Left cardiac atrium (tissue), 4 donors: ENCODE results near the gene FBXO38. TPM values are rescaled to one million over a fixed set of nuclear protein-coding genes. Genes with fewer than 3 reads are reported as not detected.
A peak's percentile ranks its signal among the peaks of the same experiment; 100 is the strongest.

Experiments used
- ATAC-seq, 2 donors: fragments of 200-7000 bp; cut with Tn5 transposase; one replicate each; pipeline ENCODE4 v1.9.1; 2020; ENCODE audit warnings: mild to moderate bottlenecking in 2 of 2, moderate library complexity in 2 of 2
- DNase-seq: peaks from one replicate; pipeline ENCODE4 v3.0.0-alpha.2; 2020
- intact Hi-C, 2 donors: fragments of 100-400 bp; cut with DNase I; formaldehyde crosslinking; loops; one replicate each; pipeline versions ENCODE4 v1.14.1 to v1.15.1; 2022 to 2023
- total RNA-seq, 2 donors: library from RNA; stranded (reverse); fragmentation: NEBNext Ultra II Directional; extraction: Animal tissue kit (Norgen Biotek cat#: 25700); gene quantifications; one replicate each; pipeline ENCODE4 v1.2.1, GENCODE V29; 2021
- donor health status: DM: no; HTN: yes; CAD: no.
- donor health status: DM: no; HTN: yes; CAD: no; lungs with severe emphysema.
- donor health status: DM: yes; HTN: yes; CAD: no.
- donor health status: Dilated cardiomyopathy.

FBXO38 gene
- total RNA-seq, 2 donors from 2014 or later: 33.5 to 39.6 TPM

GRCh38 chr5:148381906-148382305 lies 1.9 kb upstream of the FBXO38 start:
- intact Hi-C loops: no loop called here
- ATAC-seq: no peak
- DNase-seq: no peak

- DNase-seq (no peak), ATAC-seq (no peak)
- intact Hi-C loops: no loop called here
These were observed 797 bp upstream of the FBXO38 start for GRCh38 chr5:148382961-148383360.

- DNase-seq (no peak), ATAC-seq (peak; percentile 2 to 9)
- intact Hi-C loops: no loop called here
These were observed 601 bp downstream of the FBXO38 start for GRCh38 chr5:148384380-148384737.

- DNase-seq: no peak
- intact Hi-C loops: no loop called here
- no peak for ATAC-seq
These were observed 1.3 kb downstream of the FBXO38 start for GRCh38 chr5:148385094-148385493.

- ATAC-seq: no peak
- intact Hi-C loops: no loop called here
- no peak for DNase-seq
These were observed 2.3 kb downstream of the FBXO38 start for GRCh38 chr5:148386041-148386440.

GRCh38 chr5:148387325-148387724 lies 3.6 kb downstream of the FBXO38 start:
- intact Hi-C loops: no loop called here
- ATAC-seq: no peak
- DNase-seq: no peak

- DNase-seq: no peak
- ATAC-seq: no peak
- intact Hi-C loops: no loop called here
These were observed 4.9 kb downstream of the FBXO38 start for GRCh38 chr5:148388696-148389095.

GRCh38 chr5:148390914-148391313 lies 7.2 kb downstream of the FBXO38 start:
- intact Hi-C loops: no loop called here
- ATAC-seq (no peak), DNase-seq (no peak)

- intact Hi-C loops: no loop called here
- ATAC-seq: peak in 1 of 2 donors; percentile 14
- DNase-seq: no peak
These were observed 7.7 kb downstream of the FBXO38 start for GRCh38 chr5:148391422-148391821.

GRCh38 chr5:148393390-148393741 lies 9.6 kb downstream of the FBXO38 start:
- intact Hi-C loops: no loop called here
- no peak for DNase-seq
- ATAC-seq: no peak

- intact Hi-C loops: no loop called here
- no peak for ATAC-seq
These were observed 10.8 kb downstream of the FBXO38 start for GRCh38 chr5:148394587-148395019.

GRCh38 chr5:148395031-148395430 lies 11.3 kb downstream of the FBXO38 start:
- no peak for ATAC-seq
- intact Hi-C loops: no loop called here
- no peak for DNase-seq

More at GRCh38 chr5:148394587-148395019, 10.8 kb downstream of the FBXO38 start:
- DNase-seq: no peak

- DNase-seq (no peak), ATAC-seq (peak in 1 of 2 donors; percentile 25)
- intact Hi-C loops: no loop called here
These were observed 14.3 kb downstream of the FBXO38 start for GRCh38 chr5:148397968-148398595.

- intact Hi-C loops: no loop called here
- no peak for DNase-seq
- no peak for ATAC-seq
These were observed 15.0 kb downstream of the FBXO38 start for GRCh38 chr5:148398698-148399121.

- DNase-seq (no peak), ATAC-seq (peak in 1 of 2 donors; percentile 21)
- intact Hi-C loops: no loop called here
These were observed 17.8 kb downstream of the FBXO38 start for GRCh38 chr5:148401604-148402003.

GRCh38 chr5:148403344-148403743 lies 19.6 kb downstream of the FBXO38 start:
- intact Hi-C loops: no loop called here
- ATAC-seq (peak; percentile 47 to 50), DNase-seq (no peak)

- ATAC-seq: no peak
- intact Hi-C loops: no loop called here
- DNase-seq: no peak
These were observed 22.6 kb downstream of the FBXO38 start for GRCh38 chr5:148406406-148406805.

- no peak for ATAC-seq
- no peak for DNase-seq
- intact Hi-C loops: no loop called here
These were observed 24.3 kb downstream of the FBXO38 start for GRCh38 chr5:148408092-148408491.

- no peak for DNase-seq
- ATAC-seq: no peak
- intact Hi-C loops: no loop called here
These were observed 28.4 kb downstream of the FBXO38 start for GRCh38 chr5:148412124-148412523.

GRCh38 chr5:148414833-148415232 lies 31.1 kb downstream of the FBXO38 start:
- intact Hi-C loops: no loop called here
- ATAC-seq (peak; percentile 83 to 92), DNase-seq (no peak)

GRCh38 chr5:148416416-148416815 lies 32.7 kb downstream of the FBXO38 start:
- DNase-seq (no peak), ATAC-seq (no peak)
- intact Hi-C loops: no loop called here

- intact Hi-C loops: no loop called here
- DNase-seq (peak; percentile 26), ATAC-seq (peak; percentile 19 to 67)
These were observed 33.2 kb downstream of the FBXO38 start for GRCh38 chr5:148416921-148417320.
